ENCODE measurements around the gene ZFR. TPM values are rescaled to one million over a fixed set of nuclear protein-coding genes. Genes with fewer than 3 reads are reported as not detected.

Gene ZFR
- total and polyA plus RNA-seq, 9 of the 15 experiments (the other 6 are each of a cell fraction or from before 2014, with no cell fraction given): 35.5 to 108 (median 71.1) TPM

GRCh38 chr5:32465076-32465475, 20.5 kb upstream of the ZFR start:
- FAIRE-seq (no peak), DNase-seq (ENCODE audit: extremely low read depth in 1 of 4, low spot score in 3 of 4) (peak in 2 of 4 experiments; percentile 3 to 12), ATAC-seq (peak; percentile 64)
- H3K9ac ChIP-seq (ENCODE audit: insufficient read depth in 1 of 2, low read depth in 2 of 2, low read length in 2 of 2): no peak overlapping the region
- POLR2A ChIA-PET: no interaction called here
- H3K4me3 ChIP-seq: no peak overlapping the region
- no peaks in the 10 kb centered on the region for H3K4me1 ChIP-seq (replicated peaks in 1 of 2; ENCODE audit: control insufficient read depth in 2 of 2, insufficient read depth in 2 of 2, low read length in 2 of 2)
- H4K20me1 ChIP-seq (replicated peaks; ENCODE audit: control insufficient read depth, insufficient read depth, low read length): no peaks in the 10 kb centered on the region
- 2% methylated on average over 2 of the region's 2 CpGs for WGBS (ENCODE audit: insufficient coverage, low coverage, missing lambda C conversion rate)
- H3K9me3 ChIP-seq (replicated peaks; ENCODE audit: control insufficient read depth, insufficient read depth, low read depth, low read length): no peaks in the 10 kb centered on the region
- H2AFZ ChIP-seq (ENCODE audit: low read depth, low read length): no peak overlapping the region
- H3K36me3 ChIP-seq (ENCODE audit: control insufficient read depth, insufficient read depth, low read length): no peaks in the 10 kb centered on the region
- TF ChIP-seq CTCF (IDR thresholded peaks at IDR 0.05 in 2 of 3, conservative IDR thresholded peaks at IDR 0.05 in 1 of 3; ENCODE audit: insufficient read depth in 2 of 3, low read depth in 1 of 3, low read length in 3 of 3) (peak; percentile 20 to 33 (median 24); a peak in 2 of 6 replicates), ZNF316 (IDR thresholded peaks at IDR 0.05) (no peak), RAD21 (CRISPR knock-in tag; conservative IDR thresholded peaks at IDR 0.05 in 1 of 2, IDR thresholded peaks at IDR 0.05 in 1 of 2) (peak in 1 of 2 experiments; percentile 41; a peak in 2 of 4 replicates)
- intact Hi-C loops (cut with micrococcal nuclease) (no loop called here), in situ Hi-C loops (cut with MboI) (no loop called here)
- no TSS peak for BruUV-seq (replicated peaks)
- H3K27me3 ChIP-seq (ENCODE audit: control insufficient read depth in 2 of 2, insufficient read depth in 2 of 2, low read length in 2 of 2): peaks cover 13 to 16% of the 10 kb centered on the region in 2 experiments
- H3K4me2 ChIP-seq (ENCODE audit: insufficient read depth, low read length): no peak overlapping the region
- H3K27ac ChIP-seq (ENCODE audit: extremely low read depth, low read depth, low read length): no peak overlapping the region
- H3K9me1 ChIP-seq (ENCODE audit: control insufficient read depth, insufficient read depth, low read length): no peaks in the 10 kb centered on the region
- CTCF ChIA-PET (ENCODE audit: low intra/inter-chr PET ratio): no interaction called here
- H3K79me2 ChIP-seq (ENCODE audit: control insufficient read depth, insufficient read depth, low read length): no peaks in the 10 kb centered on the region

GRCh38 chr5:32462618-32463017, 18.1 kb upstream of the ZFR start:
- Histone ChIP-seq H3K4me2 (ENCODE audit: insufficient read depth, low read length) (no peak overlapping the region), H4K20me1 (replicated peaks; ENCODE audit: control insufficient read depth, insufficient read depth, low read length) (no peaks in the 10 kb centered on the region), H3K4me3 (no peak overlapping the region), H3K79me2 (ENCODE audit: control insufficient read depth, insufficient read depth, low read length) (no peaks in the 10 kb centered on the region), H3K27ac (ENCODE audit: extremely low read depth, low read depth, low read length) (no peak overlapping the region), H3K9me3 (replicated peaks; ENCODE audit: control insufficient read depth, insufficient read depth, low read depth, low read length) (no peaks in the 10 kb centered on the region), H3K9ac (ENCODE audit: insufficient read depth in 1 of 2, low read depth in 2 of 2, low read length in 2 of 2) (no peak overlapping the region), H3K4me1 (replicated peaks in 1 of 2; ENCODE audit: control insufficient read depth in 2 of 2, insufficient read depth in 2 of 2, low read length in 2 of 2) (no peaks in the 10 kb centered on the region), H3K36me3 (ENCODE audit: control insufficient read depth, insufficient read depth, low read length) (no peaks in the 10 kb centered on the region), H3K27me3 (ENCODE audit: control insufficient read depth in 2 of 2, insufficient read depth in 2 of 2, low read length in 2 of 2) (peaks cover 13 to 16% of the 10 kb centered on the region in 2 experiments), H3K9me1 (ENCODE audit: control insufficient read depth, insufficient read depth, low read length) (no peaks in the 10 kb centered on the region), H2AFZ (ENCODE audit: low read depth, low read length) (no peak overlapping the region)
- ATAC-seq: peak; percentile 49
- ChIA-PET POLR2A (no interaction called here), CTCF (ENCODE audit: low intra/inter-chr PET ratio) (no interaction called here)
- FAIRE-seq: peak; percentile 6
- no TSS peak for BruUV-seq (replicated peaks)
- no peak for DNase-seq (ENCODE audit: extremely low read depth in 1 of 4, low spot score in 3 of 4)
- 0% methylated on average over 1 of the region's 1 CpG for WGBS (ENCODE audit: insufficient coverage, low coverage, missing lambda C conversion rate)
- in situ Hi-C loops (cut with MboI): no loop called here
- intact Hi-C loops (cut with micrococcal nuclease): no loop called here
- no peak for TF ChIP-seq ZNF444 (CRISPR knock-in tag; IDR thresholded peaks at IDR 0.05)
- no peak for TF ChIP-seq FOXM1 (IDR thresholded peaks at IDR 0.05; ENCODE audit: low read depth)
- no peak for TF ChIP-seq FOXM1 (CRISPR knock-in tag; IDR thresholded peaks at IDR 0.05; ENCODE audit: low read depth)
- TF ChIP-seq ARID3A (IDR thresholded peaks at IDR 0.05; ENCODE audit: borderline replicate concordance, low read depth, low read length): no peak
- no peak for TF ChIP-seq NFRKB (IDR thresholded peaks at IDR 0.05; ENCODE audit: low read depth)
- no peak for TF ChIP-seq GABPA (tag; conservative IDR thresholded peaks at IDR 0.05; ENCODE audit: low read depth)
- no peak for TF ChIP-seq WHSC1 (IDR thresholded peaks at IDR 0.05; ENCODE audit: low read length)
- no peak for TF ChIP-seq NRF1 (conservative IDR thresholded peaks at IDR 0.05 in 1 of 2, IDR thresholded peaks at IDR 0.05 in 1 of 2)
- TF ChIP-seq FOXP1 (CRISPR knock-in tag; IDR thresholded peaks at IDR 0.05): no peak
